H9 (cell line): ENCODE results near the gene STYXL1. TPM values are rescaled to one million over a fixed set of nuclear protein-coding genes. Genes with fewer than 3 reads are reported as not detected.
"Not testable (repeated sequence)": the region's sequence is repeated elsewhere in the genome, so short reads cannot be mapped to it uniquely, and the experiment has no call there.

ENCODE experiments used
- DNase-seq: peaks from one replicate; pipeline ENCODE4 v3.0.0-alpha.2; 2017
- H2AFZ ChIP-seq: one replicate; pipeline ENCODE4 v1.6.1; 2013; ENCODE audit warnings: mild to moderate bottlenecking, low read length, control low read depth, moderate library complexity
- H2AK5ac ChIP-seq: 2 replicates; pipeline ENCODE4 v1.6.1; 2013; ENCODE audit warnings: low read length, control low read depth, mixed read lengths; ENCODE audit not compliant: insufficient read length
- H2BK120ac ChIP-seq: one replicate; pipeline ENCODE4 v1.6.1; 2013; ENCODE audit warnings: low read depth, mild to moderate bottlenecking, low read length, control low read depth, inconsistent platforms; ENCODE audit not compliant: poor library complexity, severe bottlenecking
- H2BK12ac ChIP-seq: 2 replicates; pipeline ENCODE4 v1.6.1; 2013; ENCODE audit warnings: low read length, control low read depth, mixed read lengths, low read depth; ENCODE audit not compliant: insufficient read length
- H2BK15ac ChIP-seq: 2 replicates; pipeline ENCODE4 v1.6.1; 2013; ENCODE audit warnings: low read depth, low read length, control low read depth
- H2BK20ac ChIP-seq: one replicate; pipeline ENCODE4 v1.6.1; 2013; ENCODE audit warnings: low read depth, mild to moderate bottlenecking, low read length, control low read depth, inconsistent platforms; ENCODE audit not compliant: poor library complexity, severe bottlenecking
- H2BK5ac ChIP-seq: 2 replicates; pipeline ENCODE4 v1.6.1; 2013; ENCODE audit warnings: low read length, control low read depth, mixed read lengths; ENCODE audit not compliant: insufficient read length
- H3K14ac ChIP-seq: 2 replicates; pipeline ENCODE4 v1.6.1; 2013; ENCODE audit warnings: low read length, control low read depth; ENCODE audit not compliant: insufficient read depth
- H3K18ac ChIP-seq: 2 replicates; pipeline ENCODE4 v1.6.1; 2013; ENCODE audit warnings: low read depth, mild to moderate bottlenecking, mixed read lengths, low read length, control low read depth; ENCODE audit not compliant: insufficient read length
- H3K23ac ChIP-seq: 2 replicates; pipeline ENCODE4 v1.6.1; 2013; ENCODE audit warnings: low read length, control low read depth, mixed read lengths, low read depth; ENCODE audit not compliant: insufficient read length
- H3K23me2 ChIP-seq: 2 replicates; pipeline ENCODE4 v1.6.1; 2013; ENCODE audit warnings: low read depth, mild to moderate bottlenecking, mixed read lengths, low read length, control low read depth; ENCODE audit not compliant: insufficient read length, poor library complexity, severe bottlenecking
- H3K27ac ChIP-seq: 2 replicates; pipeline ENCODE4 v1.5.1; 2013; ENCODE audit warnings: low read length, control low read depth, mixed read lengths, low read depth; ENCODE audit not compliant: insufficient read length
- H3K27me3 ChIP-seq: 2 replicates; pipeline ENCODE4 v1.6.1; 2013; ENCODE audit warnings: low read length, control low read depth, inconsistent platforms; ENCODE audit not compliant: insufficient read depth
- H3K4ac ChIP-seq: 2 replicates; pipeline ENCODE4 v1.6.1; 2013; ENCODE audit warnings: low read depth, mild to moderate bottlenecking, control low read depth, inconsistent platforms, low read length, moderate library complexity
- H3K4me1 ChIP-seq: 2 replicates; pipeline ENCODE4 v1.6.1; 2013; ENCODE audit warnings: low read length, control low read depth, inconsistent platforms; ENCODE audit not compliant: insufficient read depth
- H3K4me2 ChIP-seq: 2 replicates; pipeline ENCODE4 v1.6.1; 2013; ENCODE audit warnings: low read length, control low read depth, mixed read lengths; ENCODE audit not compliant: insufficient read length, insufficient read depth
- H3K56ac ChIP-seq: 2 replicates; pipeline ENCODE4 v1.6.1; 2013; ENCODE audit warnings: low read depth, mild to moderate bottlenecking, mixed read lengths, low read length, control low read depth; ENCODE audit not compliant: insufficient read length
- H3K79me1 ChIP-seq: 2 replicates; pipeline ENCODE4 v1.6.1; 2013; ENCODE audit warnings: low read depth, mild to moderate bottlenecking, moderate library complexity, low read length, control low read depth, inconsistent platforms; ENCODE audit not compliant: insufficient read depth, poor library complexity, severe bottlenecking
- H3K79me2 ChIP-seq: 2 replicates; pipeline ENCODE4 v1.6.1; 2013; ENCODE audit warnings: low read length, control low read depth, inconsistent platforms; ENCODE audit not compliant: insufficient read depth
- H3K9ac ChIP-seq: 2 replicates; pipeline ENCODE4 v1.6.1; 2013; ENCODE audit warnings: low read length, control low read depth, mixed read lengths; ENCODE audit not compliant: insufficient read length; ENCODE audit errors: extremely low read depth
- H3K9me3 ChIP-seq: one replicate; pipeline ENCODE4 v1.6.1; 2013; ENCODE audit warnings: low read depth, low read length, inconsistent platforms; ENCODE audit not compliant: control insufficient read depth
- H3T11ph ChIP-seq: one replicate; pipeline ENCODE4 v1.6.1; 2013; ENCODE audit warnings: mild to moderate bottlenecking, low read length, control low read depth, inconsistent platforms
- H4K20me1 ChIP-seq: one replicate; pipeline ENCODE4 v1.6.1; 2013; ENCODE audit not compliant: control insufficient read depth, insufficient read length, insufficient read depth
- H4K5ac ChIP-seq: 2 replicates; pipeline ENCODE4 v1.6.1; 2013; ENCODE audit warnings: low read depth, mild to moderate bottlenecking, mixed read lengths, low read length, control low read depth; ENCODE audit not compliant: insufficient read length
- H4K8ac ChIP-seq: replicated peaks from 2 replicates; pipeline ENCODE4 v1.6.1; 2013; ENCODE audit warnings: low read length, control low read depth, mixed read lengths, low read depth; ENCODE audit not compliant: insufficient read length
- H4K91ac ChIP-seq: 2 replicates; pipeline ENCODE4 v1.6.1; 2013; ENCODE audit warnings: low read depth, mild to moderate bottlenecking, moderate library complexity, mixed read lengths, low read length, control low read depth; ENCODE audit not compliant: insufficient read length
- H3K27ac Mint-ChIP-seq, 3 experiments: 2 replicates in 2 of 3; 3 replicates in 1 of 3; pipeline ENCODE4 v1.8.0; 2020 to 2021; ENCODE audit warnings: mixed read lengths in 3 of 3, mild to moderate bottlenecking in 1 of 3, moderate library complexity in 1 of 3
- H3K27me3 Mint-ChIP-seq: 2 replicates; pipeline ENCODE4 v1.8.0; 2021; ENCODE audit warnings: low read depth, mild to moderate bottlenecking, moderate library complexity, mixed read lengths
- H3K36me3 Mint-ChIP-seq, 3 experiments: 2 replicates in 2 of 3; 3 replicates in 1 of 3; pipeline ENCODE4 v1.8.0; 2020 to 2021; ENCODE audit warnings: low read depth in 3 of 3, mixed read lengths in 3 of 3; ENCODE audit not compliant: insufficient read depth in 1 of 3
- H3K4me1 Mint-ChIP-seq, 2 experiments: 2 replicates each; pipeline ENCODE4 v1.8.0; 2020; ENCODE audit warnings: mixed read lengths in 2 of 2
- H3K4me3 Mint-ChIP-seq, 2 experiments: 2 replicates in 1 of 2; 3 replicates in 1 of 2; pipeline ENCODE4 v1.8.0; 2020 to 2021; ENCODE audit warnings: mild to moderate bottlenecking in 2 of 2, mixed read lengths in 2 of 2, moderate library complexity in 1 of 2
- H3K9me3 Mint-ChIP-seq, 2 experiments: 2 replicates in 1 of 2; 3 replicates in 1 of 2; pipeline ENCODE4 v1.8.0; 2020; ENCODE audit warnings: mild to moderate bottlenecking in 2 of 2, mixed read lengths in 2 of 2, moderate library complexity in 1 of 2
- WGBS: extraction: QIAGEN DNeasy Blood & Tissue Kit; methylation state at CpG from one replicate; pipeline ENCODE4 v1.1.7; 2013; ENCODE audit warnings: missing lambda C conversion rate, low lambda C conversion rate, mixed read lengths; ENCODE audit not compliant: insufficient read length; ENCODE audit errors: extremely low coverage; 5-methylcytosine and 5-hydroxymethylcytosine counted together
- total RNA-seq: library from RNA; stranded (reverse); gene quantifications from 2 replicates; pipeline ENCODE4 v1.2.1, GENCODE V29; 2021
- TF ChIP-seq, protein P1 (sequence below): fragments of 200-600 bp; sonication (generic); conservative IDR thresholded peaks from 3 replicates; pipeline ENCODE4 v1.8.0; 2021; ENCODE audit warnings: antibody characterized with exemption, mild to moderate bottlenecking

The STYXL1 gene
- total RNA-seq, 1 experiment from 2014 or later: 38.7 TPM

- H3K27ac Mint-ChIP-seq: no peak overlapping the region; a peak in 1 of 7 replicates
These were observed 38.3 kb upstream of the STYXL1 start for GRCh38 chr7:76086070-76086469.

DNA sequence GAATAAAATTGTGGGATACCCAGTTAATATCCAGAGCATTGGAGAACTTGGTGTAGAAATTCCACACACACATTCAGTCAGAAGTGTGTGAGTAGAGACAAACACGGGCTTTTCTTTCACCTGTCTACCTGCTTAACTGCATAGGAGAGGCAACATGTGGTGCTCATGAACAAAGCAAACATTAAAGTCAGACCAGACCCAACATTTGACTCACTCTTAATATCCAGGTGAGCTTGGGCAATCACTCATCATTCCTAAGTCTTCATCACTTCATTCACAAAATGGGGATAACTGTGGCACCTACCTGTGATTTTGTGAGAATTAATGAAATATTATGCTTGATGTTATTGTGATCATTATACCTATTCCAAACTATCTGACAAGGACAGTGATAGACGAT, 36.3 kb upstream of the STYXL1 start:
- H3K27ac Mint-ChIP-seq, H3K56ac ChIP-seq, H3K23me2 ChIP-seq, H3K4me2 ChIP-seq, H2BK20ac ChIP-seq, H3K14ac ChIP-seq, H3K18ac ChIP-seq, H3K36me3 Mint-ChIP-seq, H3K4me3 Mint-ChIP-seq, H3K4ac ChIP-seq, H3K27me3 ChIP-seq, H2BK12ac ChIP-seq, H4K8ac ChIP-seq, H2AFZ ChIP-seq, H2AK5ac ChIP-seq, H3K27ac ChIP-seq, H3K23ac ChIP-seq, DNase-seq, H3K79me2 ChIP-seq, H4K91ac ChIP-seq, H3K4me1 ChIP-seq, H4K5ac ChIP-seq, H3K27me3 Mint-ChIP-seq, H2BK120ac ChIP-seq, H3K9me3 ChIP-seq, H3K9ac ChIP-seq, H2BK5ac ChIP-seq, H2BK15ac ChIP-seq, H3T11ph ChIP-seq, H4K20me1 ChIP-seq, H3K79me1 ChIP-seq, H3K9me3 Mint-ChIP-seq: not testable (repeated sequence)
- WGBS: no CpG with 5 or more reads among the region's 2 CpGs
- H3K4me1 Mint-ChIP-seq: peaks cover 0 to 11% of the 10 kb centered on the region in 2 experiments; a peak in 3 of 4 replicates

More at GRCh38 chr7:76086070-76086469, 38.3 kb upstream of the STYXL1 start:
- no peak overlapping the region for H3K56ac ChIP-seq
- H3K4ac ChIP-seq: no peak overlapping the region
- no CpG with 5 or more reads among the region's 4 CpGs for WGBS
- no peak overlapping the region for H2BK20ac ChIP-seq
- H3K23ac ChIP-seq: no peak overlapping the region
- H3K23me2 ChIP-seq: no peaks in the 10 kb centered on the region
- no peak overlapping the region for H4K5ac ChIP-seq
- H3K79me2 ChIP-seq: no peaks in the 10 kb centered on the region
- Mint-ChIP-seq H3K9me3 (no peaks in the 10 kb centered on the region), H3K36me3 (no peaks in the 10 kb centered on the region), H3K4me3 (no peak overlapping the region), H3K27me3 (no peaks in the 10 kb centered on the region), H3K4me1 (peaks cover 0 to 11% of the 10 kb centered on the region in 2 experiments; a peak in 3 of 4 replicates)
- H3K27me3 ChIP-seq: no peaks in the 10 kb centered on the region
- H3K4me2 ChIP-seq: no peak overlapping the region
- H2BK120ac ChIP-seq: no peak overlapping the region
- no peak overlapping the region for H2BK15ac ChIP-seq
- H3K14ac ChIP-seq: no peak overlapping the region
- no peak overlapping the region for H2AK5ac ChIP-seq
- H3K27ac ChIP-seq: no peak overlapping the region
- H2BK5ac ChIP-seq: no peak overlapping the region
- no peak overlapping the region for H2BK12ac ChIP-seq
- no peak overlapping the region for H3K18ac ChIP-seq
- H3K9me3 ChIP-seq: no peaks in the 10 kb centered on the region
- DNase-seq: no peak
- no peaks in the 10 kb centered on the region for H3K4me1 ChIP-seq
- no peak overlapping the region for H3K9ac ChIP-seq
- no peak overlapping the region for H4K8ac ChIP-seq
- H4K20me1 ChIP-seq: no peaks in the 10 kb centered on the region
- no peak overlapping the region for H2AFZ ChIP-seq
- TF ChIP-seq, protein P1, sequence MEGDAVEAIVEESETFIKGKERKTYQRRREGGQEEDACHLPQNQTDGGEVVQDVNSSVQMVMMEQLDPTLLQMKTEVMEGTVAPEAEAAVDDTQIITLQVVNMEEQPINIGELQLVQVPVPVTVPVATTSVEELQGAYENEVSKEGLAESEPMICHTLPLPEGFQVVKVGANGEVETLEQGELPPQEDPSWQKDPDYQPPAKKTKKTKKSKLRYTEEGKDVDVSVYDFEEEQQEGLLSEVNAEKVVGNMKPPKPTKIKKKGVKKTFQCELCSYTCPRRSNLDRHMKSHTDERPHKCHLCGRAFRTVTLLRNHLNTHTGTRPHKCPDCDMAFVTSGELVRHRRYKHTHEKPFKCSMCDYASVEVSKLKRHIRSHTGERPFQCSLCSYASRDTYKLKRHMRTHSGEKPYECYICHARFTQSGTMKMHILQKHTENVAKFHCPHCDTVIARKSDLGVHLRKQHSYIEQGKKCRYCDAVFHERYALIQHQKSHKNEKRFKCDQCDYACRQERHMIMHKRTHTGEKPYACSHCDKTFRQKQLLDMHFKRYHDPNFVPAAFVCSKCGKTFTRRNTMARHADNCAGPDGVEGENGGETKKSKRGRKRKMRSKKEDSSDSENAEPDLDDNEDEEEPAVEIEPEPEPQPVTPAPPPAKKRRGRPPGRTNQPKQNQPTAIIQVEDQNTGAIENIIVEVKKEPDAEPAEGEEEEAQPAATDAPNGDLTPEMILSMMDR: no peak
- H3K79me1 ChIP-seq: no peaks in the 10 kb centered on the region
- no peak overlapping the region for H3T11ph ChIP-seq
- H4K91ac ChIP-seq: no peak overlapping the region
